Endothelial cell of umbilical vein (primary cell): ENCODE results near the gene FJX1. TPM values are rescaled to one million over a fixed set of nuclear protein-coding genes. Genes with fewer than 3 reads are reported as not detected.

Experiments
- BruUV-seq: library from RNA; stranded (reverse); fragments of 400-500 nt; replicated peaks from 2 replicates; lab custom pipeline; 2021; lab: Mats Ljungman, UMichigan
- CTCF ChIA-PET: fragments of 300-600, 350-600 bp; sonication (Branson Sonifier 250); formaldehyde crosslinking; loops from one replicate; lab custom pipeline; 2021; ENCODE audit warnings: antibody characterized with exemption, inconsistent platforms; lab: Charles Lee
- POLR2A ChIA-PET: fragments of 300-600, 350-600 bp; sonication (Branson Sonifier 250); formaldehyde crosslinking; loops from one replicate; lab custom pipeline; 2021; ENCODE audit warnings: antibody characterized with exemption, inconsistent platforms; lab: Charles Lee
- DNase-seq: peaks from one replicate; pipeline ENCODE4 v3.0.0-alpha.2; 2011; ENCODE audit warnings: low read depth, low spot score
- FAIRE-seq: peaks from 2 replicates; lab custom pipeline; 2011; peaks lifted over from hg19 to GRCh38; lab: Jason Lieb, UNC
- H2AFZ ChIP-seq: 2 replicates; pipeline ENCODE4 v1.6.0; 2012; ENCODE audit warnings: low read depth, low read length, control low read depth, inconsistent platforms
- H3K27ac ChIP-seq: 2 replicates; pipeline ENCODE4 v1.5.1; 2011; ENCODE audit warnings: low read depth, mild to moderate bottlenecking, control low read depth, low read length, moderate library complexity; ENCODE audit not compliant: insufficient read depth
- H3K27me3 ChIP-seq, 2 experiments: 2 replicates each; pipeline versions ENCODE4 v1.6.0 to v1.6.1; 2011; ENCODE audit warnings: low read length in 2 of 2, mixed read lengths in 1 of 2; ENCODE audit not compliant: control insufficient read depth in 2 of 2, insufficient read depth in 2 of 2
- H3K36me3 ChIP-seq, 2 experiments: 2 replicates in 1 of 2; 3 replicates in 1 of 2; pipeline ENCODE4 v1.5.1; 2011; ENCODE audit warnings: low read length in 2 of 2, mild to moderate bottlenecking in 1 of 2, moderate library complexity in 1 of 2; ENCODE audit not compliant: control insufficient read depth in 2 of 2, insufficient read depth in 2 of 2; ENCODE audit errors: extremely low read depth in 1 of 2
- H3K4me1 ChIP-seq: 3 replicates; pipeline ENCODE4 v1.5.1; 2011; ENCODE audit warnings: mild to moderate bottlenecking, low read length; ENCODE audit not compliant: control insufficient read depth, insufficient read depth; ENCODE audit errors: extremely low read depth
- H3K4me2 ChIP-seq: 2 replicates; pipeline ENCODE4 v1.6.1; 2011; ENCODE audit warnings: low read length, control low read depth, mixed read lengths; ENCODE audit not compliant: insufficient read depth
- H3K4me3 ChIP-seq, 3 experiments: fragments of 200-600 bp in 1 of 3; sonication (generic), shearing (Covaris generic) in 1 of 3; replicated peaks in 1 of 3; 2 replicates each; pipeline ENCODE4 v1.5.1; 2011 to 2016; ENCODE audit warnings: control low read depth in 3 of 3, low read length in 3 of 3, mild to moderate bottlenecking in 2 of 3, inconsistent platforms in 1 of 3, low read depth in 1 of 3, moderate library complexity in 1 of 3; ENCODE audit not compliant: insufficient read depth in 1 of 3
- H3K79me2 ChIP-seq: 2 replicates; pipeline ENCODE4 v1.6.0; 2012; ENCODE audit warnings: low read length, inconsistent platforms; ENCODE audit not compliant: control insufficient read depth, insufficient read depth
- H3K9ac ChIP-seq: replicated peaks from 2 replicates; pipeline ENCODE3; 2011; ENCODE audit warnings: low read length, control low read depth; ENCODE audit not compliant: insufficient read depth; ENCODE audit errors: extremely low read depth
- H3K9me1 ChIP-seq: replicated peaks from 3 replicates; pipeline ENCODE4 v1.6.0; 2011; ENCODE audit warnings: mild to moderate bottlenecking, low read length; ENCODE audit not compliant: control insufficient read depth, insufficient read depth; ENCODE audit errors: extremely low read depth
- H3K9me3 ChIP-seq: replicated peaks from 2 replicates; pipeline ENCODE4 v1.5.1; 2012; ENCODE audit warnings: low read length, inconsistent platforms; ENCODE audit not compliant: control insufficient read depth, insufficient read depth
- H4K20me1 ChIP-seq: replicated peaks from 2 replicates; pipeline ENCODE3; 2011; ENCODE audit warnings: mild to moderate bottlenecking, low read length; ENCODE audit not compliant: control insufficient read depth, insufficient read depth; ENCODE audit errors: extremely low read depth
- CTCF ChIP-seq, 2 donors: IDR thresholded peaks; 1 replicate in 1 of 2; 2 replicates in 1 of 2; pipeline ENCODE4 v1.5.1; 2011; ENCODE audit warnings: low read length in 2 of 2, mild to moderate bottlenecking in 2 of 2, moderate library complexity in 2 of 2, control low read depth in 1 of 2, inconsistent platforms in 1 of 2, low read depth in 1 of 2; ENCODE audit not compliant: insufficient read depth in 1 of 2; ENCODE audit errors: extremely low read depth in 1 of 2
- EZH2 ChIP-seq: IDR thresholded peaks from 2 replicates; pipeline ENCODE4 v1.6.1; 2012; ENCODE audit warnings: borderline replicate concordance, low read depth, mild to moderate bottlenecking, moderate library complexity, low read length, inconsistent platforms; ENCODE audit not compliant: severe bottlenecking
- FOS ChIP-seq: IDR thresholded peaks from 2 replicates; pipeline ENCODE4 v1.6.1; 2011; ENCODE audit warnings: mild to moderate bottlenecking, low read length, moderate library complexity, borderline replicate concordance; ENCODE audit not compliant: insufficient read depth
- GATA2 ChIP-seq: IDR thresholded peaks from 2 replicates; pipeline ENCODE4 v1.7.0; 2011; ENCODE audit warnings: low read depth, mild to moderate bottlenecking, moderate library complexity, mixed read lengths, low read length; ENCODE audit not compliant: insufficient read length, insufficient read depth
- JUN ChIP-seq: IDR thresholded peaks from 2 replicates; pipeline ENCODE4 v1.6.1; 2011; ENCODE audit warnings: borderline replicate concordance, low read depth; ENCODE audit not compliant: insufficient read length, insufficient read depth
- MAX ChIP-seq: IDR thresholded peaks from 2 replicates; pipeline ENCODE4 v1.6.1; 2011; ENCODE audit not compliant: insufficient read depth, insufficient read length
- MYC ChIP-seq: IDR thresholded peaks from one replicate; pipeline ENCODE4 v1.6.1; 2011; ENCODE audit warnings: mild to moderate bottlenecking, low read depth, low read length
- POLR2A ChIP-seq: IDR thresholded peaks from 2 replicates; pipeline ENCODE4 v1.6.1; 2012; ENCODE audit warnings: low read depth, mild to moderate bottlenecking, control low read depth, low read length
- POLR2AphosphoS5 ChIP-seq: IDR thresholded peaks from 2 replicates; pipeline ENCODE4 v1.6.1; 2012; ENCODE audit warnings: low read depth, mild to moderate bottlenecking, control low read depth, low read length, moderate library complexity; ENCODE audit not compliant: insufficient read depth
- dilution Hi-C: fragments of 300-500 bp; cut with MboI; formaldehyde crosslinking; loops from one replicate; pipeline ENCODE4 v1.15.0; 2019; ENCODE audit warnings: low sequenced_read_pairs; ENCODE audit not compliant: extremely low pct_ligation_motif_present
- intact Hi-C: fragments of 100-400 bp; cut with micrococcal nuclease; formaldehyde crosslinking; loops from one replicate; pipeline ENCODE4 v1.10.0; 2022
- polyA plus RNA-seq, 4 experiments: library from polyadenylated mRNA; depleted of rRNA in 3 of 4; stranded (reverse) in 3 of 4; unstranded in 1 of 4; fragments of >200 nt; gene quantifications; 2 replicates each; pipeline versions ENCODE4 v1.2.1 to v1.2.3, GENCODE V29; 2011 to 2012; ENCODE audit warnings: missing spikeins in 1 of 4
- total RNA-seq: library from RNA; stranded (reverse); gene quantifications from 2 replicates; pipeline ENCODE4 v1.2.3, GENCODE V29; 2021

Gene FJX1
- total and polyA plus RNA-seq, 2 donors (not counting 3 experiments of a cell fraction or from before 2014, with no cell fraction given): 9.2 to 26.6 TPM

- ChIA-PET POLR2A (no interaction called here), CTCF (interaction anchor here (1.2 kb wide), 1 partner anchor 25 kb away, joined by 3 read pairs; no protein-coding TSS in a partner anchor)
- no TSS peak for BruUV-seq
Observed at GRCh38 chr11:35586222-35586621, 32.0 kb upstream of the FJX1 start.

More at GRCh38 chr11:35586222-35586621, 32.0 kb upstream of the FJX1 start:
- no peak overlapping the region for H3K4me2 ChIP-seq
- peaks cover 9 to 14% of the 10 kb centered on the region in 2 experiments for H3K27me3 ChIP-seq
- no peaks in the 10 kb centered on the region for H3K4me1 ChIP-seq
- FAIRE-seq (no peak), DNase-seq (no peak)
- no peak overlapping the region for H2AFZ ChIP-seq
- no peak overlapping the region for H3K9ac ChIP-seq
- no peak overlapping the region for H3K27ac ChIP-seq
- H3K4me3 ChIP-seq: no peak overlapping the region
- H3K9me3 ChIP-seq: no peaks in the 10 kb centered on the region
- H3K79me2 ChIP-seq: no peaks in the 10 kb centered on the region
- H3K36me3 ChIP-seq: no peaks in the 10 kb centered on the region
- dilution Hi-C loops (no loop called here), intact Hi-C loops (no loop called here)
- TF ChIP-seq JUN: no peak
- TF ChIP-seq FOS: no peak
- TF ChIP-seq CTCF (IDR thresholded peaks at IDR 0.05; ENCODE audit: extremely low read depth in 1 of 2, insufficient read depth in 1 of 2, low read depth in 1 of 2, low read length in 2 of 2): no peak
- TF ChIP-seq EZH2: no peak
- TF ChIP-seq MAX: no peak
- no peak for TF ChIP-seq POLR2AphosphoS5
- no peak for TF ChIP-seq GATA2
- TF ChIP-seq MYC: no peak
- no peak for TF ChIP-seq POLR2A
- no peaks in the 10 kb centered on the region for H4K20me1 ChIP-seq
- no peaks in the 10 kb centered on the region for H3K9me1 ChIP-seq
